GM13976 (cell line): ENCODE measurements around the gene CHRM5.

ENCODE experiments used
- DNase-seq: peaks from one replicate; pipeline ENCODE4 v3.0.0; 2012; ENCODE audit warnings: low spot score
- in situ Hi-C: fragments of 300-500 bp; cut with MboI; formaldehyde crosslinking; loops from one replicate; pipeline ENCODE4 v1.12.0; 2022; ENCODE audit warnings: low sequenced_read_pairs, mixed read lengths, inconsistent platforms; ENCODE audit not compliant: unreplicated experiment
- TF ChIP-seq, protein P1 (sequence below): IDR thresholded peaks from 2 replicates; pipeline ENCODE4 v1.5.1; 2012; ENCODE audit warnings: borderline replicate concordance, mild to moderate bottlenecking; ENCODE audit not compliant: insufficient read depth; ENCODE audit errors: extremely low read depth, missing control alignments, control extremely low read depth

CHRM5 gene

DNA sequence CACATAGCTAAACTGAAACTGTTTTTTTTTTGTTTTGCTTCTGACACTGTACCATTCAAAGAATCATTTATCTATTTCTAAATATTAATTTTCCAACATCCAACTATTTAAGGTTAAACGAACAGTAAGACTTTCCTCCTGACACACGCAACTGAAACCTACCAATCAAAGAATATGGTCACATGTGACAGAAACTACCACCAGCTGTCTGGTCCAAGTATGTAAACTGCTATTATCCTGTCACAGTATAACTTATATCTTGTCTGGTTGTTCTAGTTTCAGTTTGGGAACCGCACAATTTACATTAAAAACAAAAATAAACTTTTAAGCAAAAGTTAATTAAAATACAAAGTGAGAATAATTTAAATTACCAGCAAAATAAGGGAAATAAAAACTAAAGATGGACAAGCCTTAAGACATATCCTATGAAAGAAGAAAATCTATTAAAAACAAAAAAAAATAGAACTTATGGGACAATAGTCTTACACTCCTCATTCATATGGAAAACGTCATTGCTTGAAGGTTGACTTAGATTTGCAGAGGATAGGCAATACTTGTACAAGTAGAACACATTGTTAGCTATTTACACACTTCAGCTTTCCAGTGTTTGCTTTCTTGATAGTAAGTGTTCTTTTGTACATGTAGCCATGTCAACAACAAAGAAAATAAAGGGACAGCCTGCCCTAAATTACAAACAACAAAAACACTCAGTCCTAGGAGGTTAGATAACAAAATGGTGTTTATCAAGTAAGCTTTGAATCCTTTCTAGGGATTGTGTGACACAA, 26.8 kb upstream of the CHRM5 start:
- no peak for DNase-seq
- in situ Hi-C loops = no loop called here
- TF ChIP-seq, protein P1, sequence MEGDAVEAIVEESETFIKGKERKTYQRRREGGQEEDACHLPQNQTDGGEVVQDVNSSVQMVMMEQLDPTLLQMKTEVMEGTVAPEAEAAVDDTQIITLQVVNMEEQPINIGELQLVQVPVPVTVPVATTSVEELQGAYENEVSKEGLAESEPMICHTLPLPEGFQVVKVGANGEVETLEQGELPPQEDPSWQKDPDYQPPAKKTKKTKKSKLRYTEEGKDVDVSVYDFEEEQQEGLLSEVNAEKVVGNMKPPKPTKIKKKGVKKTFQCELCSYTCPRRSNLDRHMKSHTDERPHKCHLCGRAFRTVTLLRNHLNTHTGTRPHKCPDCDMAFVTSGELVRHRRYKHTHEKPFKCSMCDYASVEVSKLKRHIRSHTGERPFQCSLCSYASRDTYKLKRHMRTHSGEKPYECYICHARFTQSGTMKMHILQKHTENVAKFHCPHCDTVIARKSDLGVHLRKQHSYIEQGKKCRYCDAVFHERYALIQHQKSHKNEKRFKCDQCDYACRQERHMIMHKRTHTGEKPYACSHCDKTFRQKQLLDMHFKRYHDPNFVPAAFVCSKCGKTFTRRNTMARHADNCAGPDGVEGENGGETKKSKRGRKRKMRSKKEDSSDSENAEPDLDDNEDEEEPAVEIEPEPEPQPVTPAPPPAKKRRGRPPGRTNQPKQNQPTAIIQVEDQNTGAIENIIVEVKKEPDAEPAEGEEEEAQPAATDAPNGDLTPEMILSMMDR = no peak

DNA sequence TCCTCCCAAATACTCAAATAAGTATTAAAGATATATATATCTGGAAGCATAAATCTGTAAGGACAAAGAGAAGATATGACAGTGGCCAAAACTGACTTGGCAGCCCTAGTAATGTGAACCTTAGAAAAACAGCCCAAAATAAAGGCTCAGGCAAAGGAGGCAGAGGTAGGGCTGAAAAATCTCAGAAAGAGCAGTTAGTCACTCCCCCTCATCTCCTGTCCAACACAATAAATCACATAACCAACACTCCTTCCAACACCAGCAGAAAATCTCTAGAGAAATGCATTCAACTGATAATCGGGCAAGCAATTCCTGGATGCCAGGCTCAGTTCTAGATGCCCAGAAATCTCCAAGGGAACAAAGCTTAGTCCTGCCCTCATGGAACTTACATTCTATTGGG, 22.1 kb upstream of the CHRM5 start:
- TF ChIP-seq, protein P1 = no peak
- in situ Hi-C loops = no loop called here

DNA sequence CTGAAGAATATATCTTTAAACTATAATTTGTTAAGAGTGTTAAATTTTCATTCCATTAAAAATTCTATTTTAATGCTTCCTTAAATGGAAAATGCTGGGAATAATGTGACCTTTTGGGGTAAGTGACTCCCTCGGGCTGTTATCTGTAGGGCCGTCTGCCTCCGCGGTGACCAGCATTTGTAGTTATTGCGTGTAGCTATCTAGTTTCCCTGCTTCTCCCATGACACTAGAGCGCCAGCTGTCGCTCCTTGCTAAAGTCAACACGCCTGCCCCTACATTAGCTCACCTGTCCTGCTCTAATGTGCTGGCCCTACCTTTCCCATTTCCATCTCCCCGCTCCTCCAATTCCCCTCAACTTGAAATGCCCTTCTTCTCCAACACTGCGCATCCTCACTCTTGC, 12.4 kb upstream of the CHRM5 start:
- in situ Hi-C loops = no loop called here
- TF ChIP-seq, protein P1 = no peak
- no peak for DNase-seq

More for the DNA sequence above, 22.1 kb upstream of the CHRM5 start:
- DNase-seq = no peak

DNA sequence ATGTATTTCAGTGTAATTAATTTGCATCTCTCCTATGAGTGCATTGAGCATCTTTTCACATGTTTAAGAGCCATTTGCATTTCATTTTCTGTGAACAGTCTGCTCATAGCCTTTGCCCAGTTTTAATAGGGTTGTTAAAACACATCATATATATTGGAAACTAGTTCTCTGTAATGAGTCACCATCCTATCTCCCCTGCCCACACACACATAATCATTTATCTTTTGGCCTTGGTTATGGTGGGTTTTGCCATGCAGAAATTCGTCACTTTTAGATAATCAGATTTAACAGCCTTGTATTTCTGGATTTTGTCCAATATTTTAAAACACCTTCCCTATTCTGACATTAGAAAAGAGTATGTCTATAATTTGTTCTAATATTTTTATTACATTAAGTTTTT, 11.9 kb upstream of the CHRM5 start:
- TF ChIP-seq, protein P1 = no peak
- in situ Hi-C loops = no loop called here

DNA sequence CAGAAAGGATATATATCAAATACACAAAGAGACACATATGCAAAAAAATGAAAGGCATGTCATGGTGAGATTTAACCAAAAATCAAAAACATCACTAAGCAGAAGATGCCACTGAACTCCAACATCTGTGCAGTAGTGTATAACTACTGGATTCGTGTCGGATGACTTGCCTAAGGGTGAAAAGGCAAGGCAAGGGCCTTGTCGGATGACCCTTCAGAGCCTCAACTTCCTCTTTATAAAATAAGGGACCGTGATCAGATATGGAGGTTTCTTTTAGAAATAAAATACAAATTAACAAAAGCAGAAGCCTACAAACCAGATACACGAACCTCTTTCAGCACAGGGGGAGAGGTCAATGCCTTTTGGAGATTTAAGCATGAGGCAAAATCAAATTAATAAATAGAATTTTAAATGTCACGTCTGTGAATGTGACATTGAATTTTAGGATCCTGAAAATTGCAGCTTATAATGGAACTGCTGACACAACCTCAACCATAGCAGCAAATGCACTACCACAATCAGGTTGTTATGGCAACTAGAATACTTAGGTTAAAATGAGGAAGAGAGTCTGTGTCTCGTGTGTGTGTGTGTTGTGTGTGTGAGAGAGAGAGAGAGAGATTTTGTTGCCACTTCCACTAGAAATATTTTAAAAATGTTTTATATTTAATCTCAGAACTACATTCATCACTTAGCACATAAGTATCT, 8.3 kb upstream of the CHRM5 start:
- no peak for DNase-seq
- in situ Hi-C loops = no loop called here

More for the DNA sequence above, 11.9 kb upstream of the CHRM5 start:
- DNase-seq = no peak

DNA sequence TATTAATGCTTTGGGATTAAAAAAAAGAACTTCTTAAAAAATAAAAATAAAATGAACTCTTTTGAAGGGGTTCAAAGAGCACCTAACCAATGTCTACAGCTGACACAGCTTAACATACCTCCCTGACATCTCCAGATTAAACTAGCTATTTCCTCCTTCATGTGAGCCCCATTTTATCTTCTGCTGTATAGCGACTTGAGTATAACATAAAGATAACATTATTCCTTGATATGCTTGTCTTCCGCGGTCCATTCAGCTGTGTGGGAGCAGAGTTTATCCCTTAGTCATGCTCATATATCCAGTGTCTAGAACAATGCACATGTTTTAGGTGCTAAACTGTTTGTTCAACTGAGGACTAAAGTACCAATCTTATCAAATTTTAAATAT, 7.8 kb upstream of the CHRM5 start:
- in situ Hi-C loops = no loop called here
- DNase-seq = no peak
- TF ChIP-seq, protein P1 = no peak

More for the DNA sequence above, 8.3 kb upstream of the CHRM5 start:
- TF ChIP-seq, protein P1 = no peak
